ENCODE data around the gene THAP8. TPM values are rescaled to one million over a fixed set of nuclear protein-coding genes. Genes with fewer than 3 reads are reported as not detected.

The THAP8 gene
- total and polyA plus RNA-seq, 2 donors: 5.4 to 5.7 TPM

- no peak for DNase-seq (ENCODE audit: low read depth in 6 of 9, low spot score in 9 of 9)
- H3K27ac ChIP-seq (ENCODE audit: low read depth in 1 of 2, low read length in 1 of 2): no peak overlapping the region
- H3K4me3 ChIP-seq (ENCODE audit: low read length in 2 of 2): peak overlapping the region in 1 of 2 donors; percentile 31
- no peaks in the 10 kb centered on the region for H3K36me3 ChIP-seq (ENCODE audit: control insufficient read depth in 2 of 2, insufficient read depth in 2 of 2, low read length in 1 of 2)
- WGBS: 9% methylated on average over 54 of the region's 54 CpGs
- peaks cover 10 to 60% of the 10 kb centered on the region in 2 donors for H3K27me3 ChIP-seq (ENCODE audit: control insufficient read depth in 2 of 2, insufficient read depth in 1 of 2, low read length in 1 of 2)
- H3K9me3 ChIP-seq (ENCODE audit: control insufficient read depth in 2 of 2, insufficient read depth in 1 of 2, low read length in 1 of 2): no peaks in the 10 kb centered on the region
- H3K4me1 ChIP-seq (ENCODE audit: control insufficient read depth in 2 of 2, insufficient read depth in 2 of 2, low read length in 2 of 2): no peaks in the 10 kb centered on the region
Observed at GRCh38 chr19:35986664-35987570, 67.2 kb downstream of the THAP8 start.

- WGBS: 95% methylated on average over 5 of the region's 5 CpGs
- Histone ChIP-seq H3K36me3 (ENCODE audit: control insufficient read depth in 2 of 2, insufficient read depth in 2 of 2, low read length in 1 of 2) (no peaks in the 10 kb centered on the region), H3K4me3 (ENCODE audit: low read length in 2 of 2) (no peak overlapping the region), H3K27ac (ENCODE audit: low read depth in 1 of 2, low read length in 1 of 2) (no peak overlapping the region), H3K4me1 (ENCODE audit: control insufficient read depth in 2 of 2, insufficient read depth in 2 of 2, low read length in 2 of 2) (no peaks in the 10 kb centered on the region), H3K27me3 (ENCODE audit: control insufficient read depth in 2 of 2, insufficient read depth in 1 of 2, low read length in 1 of 2) (peaks cover 10 to 60% of the 10 kb centered on the region in 2 donors), H3K9me3 (ENCODE audit: control insufficient read depth in 2 of 2, insufficient read depth in 1 of 2, low read length in 1 of 2) (no peaks in the 10 kb centered on the region)
- no peak for DNase-seq (ENCODE audit: low read depth in 6 of 9, low spot score in 9 of 9)
Observed at GRCh38 chr19:35986111-35986510, 68.0 kb downstream of the THAP8 start.

Other genes starting within 250 kb of the THAP8 start
- gene PRODH2, start 241.4 kb downstream of the THAP8 start, total RNA-seq: 0.19 TPM
- gene PRODH2, start 241.4 kb downstream of the THAP8 start, polyA plus RNA-seq: 0.23 TPM
- gene NPHS1, start 201.8 kb downstream of the THAP8 start, total RNA-seq: 2.4 TPM
- 0.34 TPM for gene NPHS1, start 201.8 kb downstream of the THAP8 start, polyA plus RNA-seq
- 2.2 TPM for gene KIRREL2, start 197.4 kb downstream of the THAP8 start, total RNA-seq
- gene KIRREL2, start 197.4 kb downstream of the THAP8 start, polyA plus RNA-seq: 0.75 TPM
- gene APLP1, start 185.7 kb downstream of the THAP8 start, total RNA-seq: 2.5 TPM
- gene APLP1, start 185.7 kb downstream of the THAP8 start, polyA plus RNA-seq: 3.3 TPM
- 12.0 TPM for gene NFKBID, start 153.7 kb downstream of the THAP8 start, total RNA-seq
- gene NFKBID, start 153.7 kb downstream of the THAP8 start, polyA plus RNA-seq: 29.8 TPM
- 50.7 TPM for gene HCST, start 151.8 kb downstream of the THAP8 start, total RNA-seq
- gene HCST, start 151.8 kb downstream of the THAP8 start, polyA plus RNA-seq: 158 TPM
- gene TYROBP, start 146.0 kb downstream of the THAP8 start, total RNA-seq: 52.6 TPM
- gene TYROBP, start 146.0 kb downstream of the THAP8 start, polyA plus RNA-seq: 162 TPM
- gene LRFN3, start 117.9 kb downstream of the THAP8 start, total RNA-seq: 0.47 TPM
- 1.6 TPM for gene LRFN3, start 117.9 kb downstream of the THAP8 start, polyA plus RNA-seq
- 28.8 TPM for gene SDHAF1, start 59.1 kb downstream of the THAP8 start, total RNA-seq
- gene SDHAF1, start 59.1 kb downstream of the THAP8 start, polyA plus RNA-seq: 27.2 TPM
- gene SYNE4, start 45.5 kb downstream of the THAP8 start, total RNA-seq: 3.1 TPM
- 5.8 TPM for gene SYNE4, start 45.5 kb downstream of the THAP8 start, polyA plus RNA-seq
- 14.1 TPM for gene ALKBH6, start 40.1 kb downstream of the THAP8 start, total RNA-seq
- 33.9 TPM for gene ALKBH6, start 40.1 kb downstream of the THAP8 start, polyA plus RNA-seq
- gene CLIP3, start 21.4 kb downstream of the THAP8 start, total RNA-seq: 3.6 TPM
- 6.7 TPM for gene CLIP3, start 21.4 kb downstream of the THAP8 start, polyA plus RNA-seq
- gene WDR62, start 612 bp upstream of the THAP8 start, total RNA-seq: 4.6 TPM
- 2.4 TPM for gene WDR62, start 612 bp upstream of the THAP8 start, polyA plus RNA-seq
- not detected for gene OVOL3, start 56.9 kb upstream of the THAP8 start, total RNA-seq
- 0.11 TPM for gene OVOL3, start 56.9 kb upstream of the THAP8 start, polyA plus RNA-seq
- 81.7 TPM for gene POLR2I, start 60.6 kb upstream of the THAP8 start, total RNA-seq
- gene POLR2I, start 60.6 kb upstream of the THAP8 start, polyA plus RNA-seq: 58.2 TPM
- 186 TPM for gene TBCB, start 61.2 kb upstream of the THAP8 start, total RNA-seq
- 159 TPM for gene TBCB, start 61.2 kb upstream of the THAP8 start, polyA plus RNA-seq
- 254 TPM for gene CAPNS1, start 85.8 kb upstream of the THAP8 start, total RNA-seq
- gene CAPNS1, start 85.8 kb upstream of the THAP8 start, polyA plus RNA-seq: 380 TPM
- 45.0 TPM for gene COX7A1, start 98.2 kb upstream of the THAP8 start, total RNA-seq
- 40.4 TPM for gene COX7A1, start 98.2 kb upstream of the THAP8 start, polyA plus RNA-seq
- 3.1 TPM for gene ZNF565, start 160.4 kb upstream of the THAP8 start, total RNA-seq
- 3.0 TPM for gene ZNF565, start 160.4 kb upstream of the THAP8 start, polyA plus RNA-seq
- 74.7 TPM for gene ZNF146, start 160.8 kb upstream of the THAP8 start, total RNA-seq
- 41.4 TPM for gene ZNF146, start 160.8 kb upstream of the THAP8 start, polyA plus RNA-seq